Uterus (tissue), 2 donors: ENCODE measurements around the gene SLC17A8.

Experiments used
- POLR2A ChIP-seq, 2 donors: fragments of 450-650 bp; IDR thresholded peaks; one replicate each; pipeline ENCODE4 v1.6.1; 2016; ENCODE audit warnings: antibody characterized with exemption in 2 of 2, mild to moderate bottlenecking in 1 of 2, moderate library complexity in 1 of 2
- TF ChIP-seq, protein P1 (sequence below), 4 experiments: fragments of 200-600 bp in 2 of 4; fragments of 450-650 bp in 2 of 4; sonication (generic) in 2 of 4; IDR thresholded peaks; one replicate each; pipeline ENCODE4 v1.5.1; 2016 to 2019; ENCODE audit warnings: antibody characterized with exemption in 4 of 4, mild to moderate bottlenecking in 2 of 4, moderate library complexity in 1 of 4

GRCh38 chr12:100448656-100449055 is 91.8 kb downstream of the SLC17A8 start:
- TF ChIP-seq, protein P1, sequence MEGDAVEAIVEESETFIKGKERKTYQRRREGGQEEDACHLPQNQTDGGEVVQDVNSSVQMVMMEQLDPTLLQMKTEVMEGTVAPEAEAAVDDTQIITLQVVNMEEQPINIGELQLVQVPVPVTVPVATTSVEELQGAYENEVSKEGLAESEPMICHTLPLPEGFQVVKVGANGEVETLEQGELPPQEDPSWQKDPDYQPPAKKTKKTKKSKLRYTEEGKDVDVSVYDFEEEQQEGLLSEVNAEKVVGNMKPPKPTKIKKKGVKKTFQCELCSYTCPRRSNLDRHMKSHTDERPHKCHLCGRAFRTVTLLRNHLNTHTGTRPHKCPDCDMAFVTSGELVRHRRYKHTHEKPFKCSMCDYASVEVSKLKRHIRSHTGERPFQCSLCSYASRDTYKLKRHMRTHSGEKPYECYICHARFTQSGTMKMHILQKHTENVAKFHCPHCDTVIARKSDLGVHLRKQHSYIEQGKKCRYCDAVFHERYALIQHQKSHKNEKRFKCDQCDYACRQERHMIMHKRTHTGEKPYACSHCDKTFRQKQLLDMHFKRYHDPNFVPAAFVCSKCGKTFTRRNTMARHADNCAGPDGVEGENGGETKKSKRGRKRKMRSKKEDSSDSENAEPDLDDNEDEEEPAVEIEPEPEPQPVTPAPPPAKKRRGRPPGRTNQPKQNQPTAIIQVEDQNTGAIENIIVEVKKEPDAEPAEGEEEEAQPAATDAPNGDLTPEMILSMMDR (IDR thresholded peaks at IDR 0.05) = no peak
- no peak for TF ChIP-seq POLR2A (IDR thresholded peaks at IDR 0.05)
